Dedifferentiated amniotic fluid mesenchymal stem cell (primary cell): ENCODE measurements around the gene PSAT1.

Experiments
- DNase-seq: peaks from one replicate; pipeline ENCODE4 v3.0.0-alpha.2; 2016; ENCODE audit errors: extremely low spot score

Gene PSAT1

DNA sequence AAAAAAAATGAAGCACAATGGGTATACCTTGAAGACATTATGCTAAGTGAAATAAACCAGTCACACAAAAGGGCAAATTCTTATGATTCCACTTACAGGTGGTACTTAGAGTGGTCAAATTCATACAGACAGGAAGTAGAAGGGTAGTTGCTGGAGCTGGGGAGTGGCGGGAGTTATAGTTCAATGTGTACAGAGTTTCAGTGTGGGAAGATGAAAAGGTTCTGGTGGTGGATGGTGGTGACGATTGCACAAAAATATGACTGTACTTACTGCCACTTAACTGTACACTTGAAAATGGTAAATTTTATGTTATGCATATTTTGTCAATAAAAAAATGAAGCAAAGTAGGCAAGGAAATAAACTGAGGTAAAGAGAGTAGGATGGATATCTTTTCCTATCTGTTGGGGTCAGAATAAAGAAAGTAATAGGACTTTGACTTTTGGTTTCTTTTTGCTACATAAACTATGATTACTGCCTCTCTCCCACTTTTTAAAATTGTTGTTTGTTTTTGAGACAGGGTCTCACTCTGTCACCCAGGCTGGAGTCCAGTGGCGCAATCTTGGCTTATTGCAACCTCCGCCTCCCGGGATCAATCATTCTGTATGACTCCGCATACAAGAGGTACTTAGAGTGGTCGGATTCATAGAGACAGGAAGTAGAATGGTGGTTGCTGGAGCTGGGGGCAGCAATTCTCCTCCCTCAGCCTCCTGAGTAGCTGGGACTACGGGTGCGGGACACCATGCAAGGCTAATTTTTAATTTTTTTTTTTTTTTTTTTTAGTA, 4.0 kb upstream of the PSAT1 start:
- DNase-seq = no peak

DNA sequence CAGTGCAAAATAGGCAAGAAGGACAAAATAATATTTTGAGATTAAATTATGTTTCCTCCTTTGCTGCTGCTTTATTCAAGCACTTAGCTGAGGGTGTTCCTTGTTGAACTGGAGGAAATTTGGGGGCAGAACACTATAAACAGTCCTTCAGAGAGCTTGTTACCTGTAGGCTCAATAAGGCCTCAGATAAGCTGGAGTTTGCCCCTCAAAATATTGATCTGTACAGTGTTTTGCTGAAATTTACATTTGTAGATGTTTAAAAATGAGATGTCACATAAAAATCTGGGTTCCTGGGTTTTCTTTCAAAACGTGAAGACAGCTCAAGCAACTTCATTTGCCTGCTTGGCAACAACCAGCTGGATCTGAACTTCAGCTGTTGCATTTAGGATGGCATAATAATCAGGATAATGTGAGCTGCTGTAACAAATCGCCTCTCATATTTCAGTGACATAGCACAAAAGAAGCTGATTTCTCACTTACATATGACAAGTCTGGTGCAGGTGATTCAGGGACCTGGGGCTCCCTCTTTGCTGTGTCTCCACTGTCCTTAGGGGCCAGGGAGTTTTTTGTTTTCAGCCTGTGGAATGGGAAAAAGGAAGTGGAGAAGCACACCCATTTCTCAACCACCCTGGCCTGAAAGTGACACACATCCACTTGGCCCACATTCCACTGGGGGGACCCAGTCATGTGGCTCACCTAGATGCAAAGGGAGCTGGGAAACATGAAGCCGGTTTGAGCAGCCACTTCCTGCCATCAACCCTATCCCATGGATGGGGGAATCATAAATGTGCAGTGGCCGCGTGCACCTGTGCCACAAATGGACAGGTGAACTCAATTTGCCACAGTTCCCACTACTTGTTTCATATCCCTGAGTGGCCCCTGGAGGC, 2.4 kb upstream of the PSAT1 start:
- DNase-seq = no peak

DNA sequence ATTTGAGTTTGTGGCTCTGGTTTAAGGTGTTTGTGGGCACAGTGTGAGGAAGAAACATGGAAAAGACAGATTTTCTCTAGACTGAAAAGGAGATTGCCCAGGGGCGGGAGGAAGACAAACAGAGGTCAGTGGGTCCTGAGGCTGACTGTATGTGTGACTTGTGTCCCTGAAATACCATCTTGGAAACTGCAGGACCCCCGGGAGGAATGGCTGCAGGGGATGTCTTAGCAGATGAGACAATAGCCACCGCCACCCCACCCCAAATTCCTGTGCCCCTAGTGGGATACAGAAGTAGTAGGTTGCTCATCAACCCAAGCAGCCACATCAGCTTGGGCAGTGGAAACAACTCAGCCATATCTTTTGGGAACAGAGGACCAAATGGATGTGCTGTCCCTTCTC, 1.7 kb upstream of the PSAT1 start:
- DNase-seq = no peak

DNA sequence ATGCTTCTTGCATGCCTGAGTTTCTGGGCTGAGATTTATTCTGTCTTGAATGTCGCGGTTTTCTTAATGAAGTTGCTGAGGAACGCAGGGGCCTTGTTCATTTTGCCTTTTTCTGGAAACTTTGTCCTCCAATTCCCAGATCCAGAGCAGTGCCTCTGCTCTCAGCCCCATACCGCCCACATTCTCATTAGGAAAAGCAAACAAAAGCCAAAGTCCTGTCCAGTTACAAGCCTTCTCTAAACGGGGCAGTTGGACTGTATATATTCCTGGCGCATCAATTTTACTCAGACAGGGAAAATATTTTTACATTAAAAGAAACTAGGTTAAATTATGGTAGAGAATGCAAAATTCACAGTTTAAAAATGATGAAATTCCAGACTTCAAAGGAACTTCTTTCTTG, 1.2 kb upstream of the PSAT1 start:
- no peak for DNase-seq

DNA sequence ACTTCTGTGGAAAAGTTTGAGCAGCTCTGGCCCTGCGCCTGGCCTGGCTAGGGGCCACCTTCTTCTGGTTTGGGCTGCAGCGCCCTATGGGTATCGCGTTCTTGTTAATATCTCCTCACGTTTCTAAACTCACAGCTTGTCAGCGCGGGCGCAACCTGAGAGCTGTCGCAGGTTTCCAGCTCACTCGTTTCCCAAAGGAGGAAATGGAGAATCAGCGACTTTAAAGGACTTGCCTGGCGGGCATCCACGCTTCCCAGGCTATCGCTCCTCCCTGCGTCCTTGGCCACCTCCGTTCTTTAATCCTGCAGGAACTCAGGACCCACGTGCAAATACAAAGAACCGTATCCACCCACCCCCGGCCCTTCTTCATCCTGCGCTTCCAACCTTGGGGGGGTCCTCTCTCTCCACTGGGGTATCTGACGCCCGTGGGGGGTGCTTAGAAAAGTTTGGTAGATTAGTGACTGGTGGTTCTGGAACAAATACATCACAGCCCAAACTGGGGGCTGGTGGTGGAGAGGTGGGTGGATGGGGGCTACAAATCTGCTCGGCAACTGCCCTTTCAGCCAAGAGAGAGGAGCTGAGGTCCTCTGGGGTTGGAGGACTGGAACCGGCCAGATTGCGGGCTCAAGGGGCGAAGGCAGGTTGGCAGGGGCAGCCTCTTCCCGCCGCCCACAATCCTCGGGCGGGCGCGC, 578 bp upstream of the PSAT1 start:
- DNase-seq = peak; percentile 38

DNA sequence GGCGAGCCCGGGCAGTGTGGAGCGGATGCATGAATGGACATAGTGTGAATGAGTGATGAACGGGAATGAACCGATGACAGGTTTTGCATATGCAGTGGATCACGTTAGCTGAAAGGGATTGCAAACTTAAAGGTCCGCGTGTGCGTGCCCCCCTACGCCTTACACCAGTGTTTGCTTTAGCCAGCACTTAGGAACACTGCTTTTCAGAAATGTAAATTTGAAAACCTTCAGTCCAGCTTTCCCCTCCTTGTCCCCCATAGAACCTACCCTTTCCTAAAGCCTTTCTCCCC, 692 bp downstream of the PSAT1 start:
- no peak for DNase-seq

DNA sequence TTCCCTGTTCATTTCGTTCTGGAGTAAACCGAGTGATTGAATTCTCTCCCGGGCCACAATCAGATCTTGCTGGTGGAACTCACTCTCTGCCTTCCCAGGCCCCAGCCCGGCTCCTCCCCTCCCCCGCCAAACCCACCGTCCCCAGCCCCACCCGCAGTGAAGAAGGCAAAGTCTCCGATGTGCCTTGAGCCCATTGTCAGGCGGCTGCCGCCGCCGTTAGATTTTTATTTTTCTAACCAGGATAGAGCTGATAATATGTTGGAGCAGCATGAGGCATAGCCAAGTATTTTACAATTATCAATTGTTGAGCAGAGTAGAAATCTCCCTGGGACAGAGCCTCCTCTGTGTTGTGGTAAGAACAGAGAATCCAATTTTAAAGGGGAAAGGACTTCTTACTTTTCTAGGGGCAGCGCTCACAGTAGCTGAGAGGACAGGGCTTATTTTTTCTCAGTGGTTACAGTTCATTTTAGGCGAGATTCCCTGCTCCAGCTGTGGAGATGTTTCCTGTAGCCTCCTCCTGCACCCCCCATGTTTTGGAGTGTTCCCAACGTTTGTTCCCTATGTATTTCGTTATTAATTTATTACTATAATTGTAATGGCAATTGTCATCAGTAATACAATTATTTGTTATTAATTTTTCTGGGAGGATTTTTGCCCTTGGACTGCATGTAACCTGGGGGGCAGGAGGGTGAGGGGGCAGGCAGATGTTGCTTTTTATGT, 1.3 kb downstream of the PSAT1 start:
- no peak for DNase-seq

DNA sequence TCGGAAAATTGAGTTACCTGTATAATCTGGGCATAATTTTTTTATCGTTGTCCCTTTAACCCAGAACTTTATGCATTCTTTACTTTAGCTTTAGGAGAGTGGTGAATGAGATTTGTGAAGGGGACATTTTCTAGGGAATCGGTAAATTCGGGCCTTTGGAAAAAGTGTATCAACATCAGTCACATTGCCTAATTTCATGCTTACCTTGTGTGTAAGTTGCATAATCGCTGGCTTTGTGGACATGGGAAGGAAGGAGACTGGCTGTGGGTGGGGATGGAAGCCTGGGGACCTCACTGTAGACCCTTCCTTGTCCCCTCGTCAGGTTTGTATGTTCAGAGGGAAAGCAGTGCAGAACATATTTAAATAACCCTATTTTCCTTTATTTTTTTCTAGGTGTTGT, 3.3 kb downstream of the PSAT1 start:
- no peak for DNase-seq

DNA sequence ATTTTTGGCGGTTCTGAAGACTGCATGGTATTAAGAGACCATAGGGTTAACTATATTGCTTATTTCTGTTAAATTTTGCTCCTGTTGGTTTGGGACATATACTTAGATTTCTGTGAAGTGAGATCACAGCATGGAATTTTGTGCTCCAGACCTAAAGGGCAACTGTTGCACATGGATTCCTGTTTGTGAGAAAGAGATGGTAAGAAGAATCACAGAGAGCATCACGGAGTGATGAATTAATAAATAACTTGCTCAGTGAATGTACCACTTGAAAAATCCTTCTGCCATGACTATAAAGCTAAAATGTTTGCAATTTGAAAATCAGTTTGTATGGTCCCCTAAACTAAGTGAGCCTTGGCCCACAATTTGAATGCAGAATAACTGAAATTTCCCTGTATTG, 4.5 kb downstream of the PSAT1 start:
- no peak for DNase-seq

DNA sequence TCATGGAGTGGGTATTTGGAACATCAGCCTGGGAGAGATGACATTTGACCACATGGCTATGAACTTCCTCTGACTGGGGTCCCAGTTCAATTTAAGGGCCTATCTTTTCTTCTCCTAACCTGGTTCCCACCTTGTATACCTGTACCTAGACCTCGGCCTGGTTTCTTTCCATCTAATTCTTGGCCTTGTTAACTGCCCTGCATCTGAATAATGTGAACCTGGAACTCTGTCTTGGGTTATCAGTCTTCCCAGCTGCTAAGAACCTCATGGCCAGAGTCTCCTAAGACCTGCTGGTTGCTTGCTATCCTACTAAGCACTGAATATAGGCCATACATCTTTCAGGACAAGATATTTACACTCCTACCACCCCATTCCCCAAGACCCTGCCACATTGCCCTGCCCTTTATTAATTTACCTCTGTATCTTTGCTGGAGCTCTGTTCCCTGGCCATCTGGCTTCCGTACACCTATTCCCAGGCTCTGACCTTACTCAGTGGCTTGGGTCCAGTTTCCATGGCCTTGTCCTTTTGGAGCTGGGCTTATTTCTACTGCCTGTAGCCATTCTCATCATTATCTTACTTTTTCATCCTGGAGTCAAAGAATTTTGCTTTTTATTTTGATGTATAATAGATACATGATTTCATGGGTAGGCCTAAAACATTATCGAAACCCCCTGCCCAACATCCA, 6.6 kb downstream of the PSAT1 start:
- no peak for DNase-seq

DNA sequence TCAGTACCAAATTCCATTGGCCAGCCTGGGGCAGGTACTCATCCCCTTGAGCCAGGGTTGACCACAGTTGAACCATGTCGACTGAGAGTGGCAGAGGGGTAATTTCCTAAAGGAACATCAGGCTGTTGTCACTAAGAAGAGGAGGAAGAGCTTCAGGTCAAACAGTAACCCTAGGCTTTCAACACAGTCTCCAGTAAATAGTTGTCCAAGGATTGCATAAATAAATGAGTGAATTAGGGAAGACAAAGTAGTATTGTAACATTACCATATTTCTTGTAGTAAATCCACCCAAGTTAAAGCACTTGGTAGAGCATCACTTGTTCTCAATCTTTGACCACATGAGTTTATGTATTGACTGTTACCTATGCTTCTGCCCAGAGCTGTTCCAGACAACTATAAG, 7.4 kb downstream of the PSAT1 start:
- no peak for DNase-seq

DNA sequence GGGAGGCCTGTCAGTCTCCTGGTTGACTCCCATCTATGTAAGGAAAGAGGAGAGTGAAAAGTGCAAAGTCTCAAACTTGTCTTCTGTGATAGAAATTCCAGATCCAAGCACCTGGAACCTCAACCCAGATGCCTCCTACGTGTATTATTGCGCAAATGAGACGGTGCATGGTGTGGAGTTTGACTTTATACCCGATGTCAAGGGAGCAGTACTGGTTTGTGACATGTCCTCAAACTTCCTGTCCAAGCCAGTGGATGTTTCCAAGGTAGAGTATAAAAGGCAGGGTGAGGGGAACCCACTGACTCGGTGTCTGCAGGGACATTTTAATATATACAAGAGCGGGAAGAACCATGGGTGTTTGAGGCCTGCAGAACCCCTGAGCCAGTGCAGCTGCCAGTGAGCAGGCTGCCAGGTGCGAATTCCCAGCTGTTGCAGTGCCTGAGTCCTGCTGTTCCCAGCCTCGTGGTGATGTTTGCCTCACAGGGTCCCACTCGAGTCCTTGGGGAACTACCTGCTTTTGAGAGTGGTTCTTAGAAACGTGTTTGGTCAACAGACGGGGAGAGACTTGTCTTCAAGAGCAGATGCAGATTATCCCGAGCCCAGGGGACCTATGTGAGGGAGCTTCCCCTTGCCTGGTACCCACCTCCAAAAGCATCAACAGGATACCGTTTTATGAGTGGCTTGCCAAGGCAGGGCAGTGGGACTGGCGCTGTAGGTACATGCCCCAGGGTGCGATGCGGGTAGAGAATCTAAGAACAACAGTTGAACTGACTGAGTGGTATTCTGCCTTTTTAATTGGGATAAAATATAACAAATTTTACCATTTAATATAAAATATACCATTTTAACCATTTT, 9.5 kb downstream of the PSAT1 start:
- no peak for DNase-seq

DNA sequence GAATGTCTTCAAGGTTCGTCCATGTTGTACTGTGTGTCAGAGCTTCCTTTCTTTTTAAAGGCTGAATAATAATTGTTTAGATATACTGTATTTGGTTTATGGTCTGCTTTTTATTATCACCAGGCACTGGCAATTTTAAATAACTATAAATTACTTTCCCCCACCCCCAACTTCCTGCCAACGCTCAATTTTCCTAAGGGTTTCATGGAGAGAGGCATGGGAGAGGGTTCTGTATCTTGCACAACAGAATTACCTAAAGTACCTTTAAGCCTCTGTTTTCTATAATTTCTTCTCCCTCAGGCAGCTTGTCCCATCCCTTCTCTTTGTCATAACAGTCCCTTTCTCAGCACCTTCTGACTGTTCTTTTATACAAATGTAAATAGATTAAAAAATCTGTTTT, 10.4 kb downstream of the PSAT1 start:
- no peak for DNase-seq

DNA sequence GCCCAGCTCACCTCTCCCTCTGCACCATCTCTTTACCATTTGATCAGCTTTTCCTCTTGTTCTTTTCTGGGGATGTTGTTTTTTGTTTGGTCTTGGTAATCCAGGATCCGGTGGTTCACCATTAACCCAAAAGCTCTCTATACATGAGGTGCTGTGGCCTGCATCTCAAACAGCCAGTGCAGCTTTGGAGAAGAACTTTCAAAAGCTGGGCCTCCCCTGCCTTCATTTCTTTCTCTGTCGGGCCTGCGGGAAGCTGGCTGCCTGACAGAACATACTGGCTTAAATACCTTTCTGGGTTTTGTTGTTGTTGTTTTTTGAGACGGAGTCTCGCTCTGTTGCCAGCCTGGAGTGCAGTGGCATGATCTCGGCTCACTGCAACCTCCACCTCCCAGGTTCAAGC, 12.1 kb downstream of the PSAT1 start:
- DNase-seq = no peak

DNA sequence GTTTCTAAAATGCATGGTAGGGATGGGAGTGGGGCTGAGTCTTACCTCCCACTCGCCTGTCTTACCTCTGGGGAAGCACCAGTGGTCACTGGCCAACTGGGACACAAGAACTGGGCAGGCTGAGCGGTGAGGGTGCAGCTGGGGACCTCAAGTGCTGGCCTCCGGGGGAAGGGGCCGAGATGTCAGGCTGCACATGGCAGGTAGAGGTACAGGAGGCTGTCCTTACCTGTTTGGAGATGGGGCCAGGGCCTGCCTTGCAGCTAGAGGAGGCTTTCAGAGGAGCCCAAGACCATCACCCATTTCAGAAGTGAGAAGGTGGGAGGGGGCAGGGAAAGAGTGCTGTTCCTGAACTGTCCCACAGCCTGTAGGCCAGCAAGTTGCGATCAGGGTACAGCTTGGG, 14.2 kb downstream of the PSAT1 start:
- no peak for DNase-seq

DNA sequence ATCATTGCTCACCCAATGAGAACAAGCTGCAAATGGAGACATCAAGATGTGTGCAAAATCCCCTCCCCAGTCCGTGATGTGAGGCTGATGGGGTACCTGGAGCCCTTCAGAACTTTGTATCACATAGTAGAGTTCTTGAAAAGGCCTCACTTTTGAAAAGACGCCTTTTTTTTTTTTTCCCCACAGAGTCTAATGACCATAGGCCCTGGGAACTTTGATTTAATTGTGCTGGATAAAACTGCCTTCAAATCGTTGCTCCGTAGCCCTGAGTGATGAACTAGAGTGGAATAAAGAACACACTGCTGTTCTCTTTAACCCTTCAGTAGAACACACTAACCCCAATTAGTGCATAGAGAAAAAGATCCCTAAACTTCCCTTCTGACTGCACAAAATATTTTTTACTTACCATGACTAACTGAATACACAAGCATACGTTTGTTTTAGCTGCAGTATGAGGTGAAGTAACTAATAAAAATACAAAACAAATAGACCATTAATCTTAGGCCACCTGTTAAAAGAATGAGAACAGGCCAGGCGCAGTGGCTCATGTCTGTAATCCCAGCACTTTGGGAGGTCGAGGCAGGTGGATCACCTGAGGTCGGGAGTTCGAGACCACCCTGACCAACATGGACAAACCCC, 15.1 kb downstream of the PSAT1 start:
- DNase-seq = no peak

DNA sequence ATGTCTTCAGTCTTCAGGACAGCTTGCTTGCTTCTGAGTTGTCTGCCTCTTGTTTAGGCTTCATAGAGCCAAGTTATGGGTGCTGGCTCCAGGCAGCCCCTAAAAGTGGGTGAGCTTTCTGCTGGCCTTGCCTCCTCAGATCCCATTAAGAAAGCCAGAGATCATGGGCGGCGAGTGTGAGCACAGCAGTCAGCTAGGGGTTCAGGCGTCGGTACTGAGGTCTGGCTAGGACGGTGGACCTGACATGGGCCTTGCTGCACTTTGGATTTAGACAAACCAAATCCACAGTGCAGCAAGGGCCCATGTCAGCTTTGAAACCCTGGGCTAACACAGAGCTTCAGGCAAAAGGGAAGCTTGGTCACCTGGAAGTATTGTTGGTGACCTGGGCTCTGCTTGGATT, 17.6 kb downstream of the PSAT1 start:
- DNase-seq = no peak

DNA sequence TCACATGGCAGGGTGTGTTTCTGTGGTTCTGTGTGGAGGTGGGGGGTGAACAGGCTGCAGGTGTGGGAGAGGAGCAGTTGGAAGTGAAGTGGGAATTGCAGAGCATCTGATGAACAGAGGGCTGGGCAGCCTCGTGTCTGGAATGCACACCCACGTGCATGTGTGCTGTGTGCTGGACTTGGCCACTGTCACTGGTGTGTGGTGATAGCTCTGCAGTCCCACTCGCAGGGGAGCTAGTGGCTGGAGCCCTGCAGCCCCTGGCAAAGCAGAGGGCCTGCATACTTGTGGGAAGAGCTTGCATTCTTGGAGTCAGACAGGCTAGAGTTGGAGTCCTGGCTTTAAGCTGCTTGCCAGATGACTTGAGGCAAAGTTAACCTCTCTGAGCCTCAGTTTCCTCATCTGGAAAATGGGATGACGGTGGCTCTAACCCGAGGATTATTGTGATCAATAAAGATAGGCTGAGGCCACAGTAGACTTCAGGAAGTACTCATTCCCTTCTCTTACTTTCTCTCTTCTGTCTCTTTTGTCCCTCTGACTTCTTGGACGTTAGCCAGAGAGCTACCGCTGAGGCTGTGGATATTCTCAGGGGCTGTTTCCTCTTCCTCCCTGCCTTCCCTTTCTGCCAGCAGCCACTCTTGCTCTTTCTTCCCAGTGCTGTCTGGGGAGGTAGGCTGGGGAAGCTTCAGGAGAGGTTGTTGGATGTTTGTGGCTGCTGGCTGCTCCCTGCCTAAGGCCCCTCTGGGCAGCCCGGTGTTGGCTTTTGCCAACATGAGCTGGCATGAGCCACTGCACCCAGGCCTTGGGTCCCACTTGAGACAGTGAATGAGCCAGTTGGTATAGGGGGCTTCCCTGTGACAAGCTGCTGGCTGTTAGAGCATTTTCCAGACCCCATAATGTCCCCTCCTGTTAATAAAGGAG, 18.3 kb downstream of the PSAT1 start:
- peak; percentile 26 for DNase-seq
